ENCODE measurements around the gene NKD2.

NKD2 gene

DNA sequence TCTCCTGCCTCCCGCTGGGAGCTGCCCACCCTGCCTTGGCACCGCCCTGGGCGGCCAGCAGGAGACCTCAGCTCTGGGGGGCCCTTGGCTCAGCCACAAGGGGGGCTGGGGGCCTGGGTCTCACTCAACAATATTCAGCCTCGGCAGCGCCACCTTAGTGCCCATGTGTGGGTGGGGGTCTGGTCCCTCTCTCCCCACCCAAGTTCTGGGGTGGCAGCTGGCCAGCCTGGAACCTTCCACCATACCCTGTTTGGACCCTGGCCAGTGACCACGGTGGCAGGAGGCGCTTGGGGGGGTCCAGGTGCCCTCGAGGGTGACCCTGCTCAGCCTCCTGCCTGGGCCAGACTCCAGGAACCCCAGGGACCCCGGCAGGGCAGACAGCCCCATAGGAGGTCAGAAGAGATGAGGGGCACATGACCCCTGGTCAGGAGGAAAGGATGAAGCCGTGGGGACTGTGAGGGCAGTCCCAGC, 22.2 kb downstream of the NKD2 start:
- DNase-seq (ENCODE audit: low read depth), result no peak

DNA sequence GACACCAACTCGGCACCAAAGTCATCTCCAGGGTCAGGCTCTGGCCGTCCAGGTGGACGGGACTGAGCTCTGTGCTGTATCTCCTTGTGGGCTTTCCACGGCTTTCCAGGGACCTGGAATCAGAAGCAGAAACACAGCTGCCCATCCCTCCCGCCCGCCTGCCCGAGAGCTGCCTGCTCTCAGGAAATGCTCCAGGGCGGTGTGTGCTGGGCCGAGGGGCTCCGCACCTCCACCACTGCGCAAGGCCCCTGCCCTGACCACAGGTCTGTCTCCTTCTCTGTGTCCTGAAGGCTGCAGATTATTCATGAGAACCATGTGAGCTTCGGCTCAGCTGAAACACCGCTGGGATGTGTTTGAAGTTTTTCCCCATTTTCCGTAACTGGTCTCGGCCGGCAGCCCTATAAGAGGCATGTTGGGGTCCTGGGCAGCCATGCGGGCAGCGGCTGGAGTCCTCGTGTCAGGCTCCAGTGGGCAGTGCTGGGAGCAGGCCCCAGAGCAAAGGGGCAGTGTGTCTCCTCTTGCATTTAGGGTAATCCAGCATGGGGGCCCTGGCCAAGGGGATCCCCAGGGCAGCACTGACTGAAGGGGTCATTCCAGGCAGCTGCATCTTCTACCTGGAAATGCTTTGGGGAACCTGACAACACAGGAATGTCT, 22.8 kb downstream of the NKD2 start:
- DNase-seq (ENCODE audit: low read depth), result no peak

DNA sequence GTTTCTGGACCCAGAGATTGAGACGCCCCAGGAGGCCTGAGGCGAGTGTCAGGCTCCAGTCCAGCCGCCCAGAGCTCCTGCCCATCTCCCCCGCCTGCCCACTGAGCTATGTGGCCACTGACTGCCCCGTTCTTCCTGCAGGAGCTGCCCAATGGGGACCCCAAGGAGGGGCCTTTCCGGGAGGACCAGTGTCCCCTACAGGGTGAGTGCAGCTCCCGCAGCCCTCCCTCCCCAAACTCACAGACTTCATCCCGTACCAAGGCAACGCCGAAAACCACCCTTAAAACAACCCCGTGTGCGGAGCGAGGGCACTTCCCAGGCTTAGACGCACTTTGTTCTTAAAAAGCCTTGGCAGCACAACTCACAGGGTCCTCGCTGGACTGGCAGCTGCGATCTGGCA, 23.4 kb downstream of the NKD2 start:
- DNase-seq (ENCODE audit: low read depth), result no peak

DNA sequence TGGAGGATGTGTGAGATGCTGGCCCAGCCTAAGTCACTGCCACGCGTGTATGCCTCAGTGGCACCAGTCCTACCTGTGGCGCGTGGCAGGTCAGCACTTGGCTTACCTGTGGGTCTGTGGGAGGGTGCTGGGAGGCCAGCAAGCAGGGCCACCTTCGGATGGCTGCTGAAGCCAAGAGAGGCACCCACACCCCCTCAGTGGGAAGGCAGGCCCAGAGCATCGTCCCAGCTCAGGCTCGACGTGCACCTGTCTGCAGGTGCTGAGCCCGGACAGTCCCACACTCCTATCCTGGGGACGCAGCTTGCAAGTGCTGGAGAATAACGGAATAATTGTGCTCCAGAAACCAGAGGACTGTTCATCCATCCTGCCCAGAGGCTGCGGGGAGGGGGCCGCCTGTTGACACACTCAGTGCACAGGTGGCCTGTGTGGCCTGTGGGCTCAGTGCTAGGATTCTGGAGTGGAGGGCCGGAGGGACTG, 24.0 kb downstream of the NKD2 start:
- no peak for DNase-seq (ENCODE audit: low read depth)

DNA sequence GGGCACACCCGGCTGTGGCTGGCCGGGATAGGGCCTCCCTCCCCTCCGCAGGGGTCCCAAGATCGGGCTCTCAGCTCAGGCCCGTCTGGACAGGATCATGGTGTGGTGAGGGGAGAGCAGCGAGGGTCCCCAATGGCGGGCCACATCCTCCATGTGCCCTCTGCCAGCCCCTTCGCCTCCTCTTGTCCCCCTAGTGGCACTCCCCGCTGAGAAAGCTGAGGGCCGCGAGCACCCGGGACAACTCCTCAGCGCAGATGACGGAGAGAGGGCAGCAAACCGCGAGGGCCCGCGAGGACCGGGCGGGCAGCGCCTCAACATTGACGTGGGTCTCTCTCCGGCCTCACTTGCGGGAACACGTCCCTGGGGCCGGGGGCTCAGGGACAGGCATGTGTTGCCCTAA, 24.6 kb downstream of the NKD2 start:
- DNase-seq (ENCODE audit: low read depth), result no peak

DNA sequence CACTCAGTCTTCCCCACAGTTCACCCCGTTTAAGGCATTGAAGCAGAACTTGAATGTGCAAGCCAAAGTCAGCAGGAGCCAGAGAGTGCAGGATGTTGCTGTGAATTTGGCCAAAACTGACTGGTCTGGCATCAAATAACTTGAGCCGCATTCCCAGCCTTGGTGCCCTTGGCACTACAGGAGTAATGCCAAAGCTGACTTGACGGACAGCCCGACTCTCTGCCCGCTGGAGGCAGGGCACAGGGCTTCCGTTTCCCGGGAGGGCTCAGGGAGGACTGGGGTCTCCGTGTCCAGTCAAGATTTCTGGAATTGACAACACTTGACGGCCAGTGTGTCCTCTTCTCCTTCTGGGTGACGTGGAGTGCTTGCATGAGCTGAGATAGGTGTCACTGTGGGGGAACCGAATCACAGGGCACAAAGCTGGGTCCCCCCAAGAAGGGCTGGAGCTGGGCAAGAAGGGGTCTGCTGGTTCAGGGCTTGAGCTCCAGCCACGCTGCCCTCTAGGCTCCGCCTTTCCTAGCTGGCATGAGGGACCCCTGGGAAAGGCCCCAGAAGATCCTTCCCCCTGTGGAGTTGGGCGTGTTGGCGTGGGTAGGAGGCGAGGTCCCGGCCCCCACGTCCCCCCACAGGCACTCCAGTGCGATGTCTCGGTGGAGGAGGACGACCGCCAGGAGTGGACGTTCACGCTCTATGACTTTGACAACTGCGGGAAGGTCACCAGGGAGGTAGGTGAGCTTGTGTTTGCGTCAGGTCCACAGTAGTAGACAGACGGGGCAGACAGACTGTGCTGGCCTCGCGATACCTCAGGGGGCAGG, 25.2 kb downstream of the NKD2 start:
- no peak for DNase-seq (ENCODE audit: low read depth)

DNA sequence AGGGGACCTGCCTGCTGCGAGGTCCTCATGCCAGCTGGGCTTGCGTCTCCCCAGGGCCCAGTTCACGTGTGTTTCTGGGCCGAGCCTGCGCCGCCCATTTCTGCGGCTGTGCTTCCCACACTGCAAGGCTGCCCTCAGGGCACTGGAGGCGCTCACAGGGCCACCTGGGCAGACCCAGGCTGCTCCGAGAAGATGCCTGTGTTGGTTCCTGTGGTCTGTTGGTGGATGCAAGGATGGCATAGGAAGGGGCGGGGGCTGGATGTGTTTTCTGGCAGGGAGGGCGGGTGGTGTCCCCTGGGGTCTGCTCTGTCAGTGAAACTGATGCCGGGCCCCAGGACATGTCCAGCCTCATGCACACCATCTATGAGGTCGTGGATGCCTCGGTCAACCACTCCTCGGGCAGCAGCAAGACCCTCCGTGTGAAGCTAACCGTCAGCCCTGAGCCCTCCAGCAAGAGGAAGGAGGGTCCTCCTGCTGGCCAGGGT, 25.9 kb downstream of the NKD2 start:
- DNase-seq (ENCODE audit: low read depth), result no peak

DNA sequence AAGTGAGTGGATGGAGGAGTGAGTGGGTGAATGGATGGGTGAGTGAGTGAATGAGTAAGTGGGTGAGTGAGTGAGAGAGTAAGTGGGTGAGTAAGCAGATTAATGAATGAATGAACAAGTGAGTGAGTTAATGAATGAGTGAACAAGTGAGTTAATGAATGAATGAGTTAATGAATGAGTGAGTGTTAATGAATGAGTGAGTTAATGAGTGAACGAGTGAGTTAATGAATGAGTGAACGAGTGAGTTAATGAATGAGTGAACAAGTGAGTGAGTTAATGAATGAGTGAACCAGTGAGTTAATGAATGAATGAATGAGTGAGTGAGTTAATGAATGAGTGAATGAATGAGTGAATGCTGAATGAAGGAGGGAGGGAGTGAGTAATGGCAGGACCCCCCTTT, 26.4 kb downstream of the NKD2 start:
- DNase-seq (ENCODE audit: low read depth), result no peak

DNA sequence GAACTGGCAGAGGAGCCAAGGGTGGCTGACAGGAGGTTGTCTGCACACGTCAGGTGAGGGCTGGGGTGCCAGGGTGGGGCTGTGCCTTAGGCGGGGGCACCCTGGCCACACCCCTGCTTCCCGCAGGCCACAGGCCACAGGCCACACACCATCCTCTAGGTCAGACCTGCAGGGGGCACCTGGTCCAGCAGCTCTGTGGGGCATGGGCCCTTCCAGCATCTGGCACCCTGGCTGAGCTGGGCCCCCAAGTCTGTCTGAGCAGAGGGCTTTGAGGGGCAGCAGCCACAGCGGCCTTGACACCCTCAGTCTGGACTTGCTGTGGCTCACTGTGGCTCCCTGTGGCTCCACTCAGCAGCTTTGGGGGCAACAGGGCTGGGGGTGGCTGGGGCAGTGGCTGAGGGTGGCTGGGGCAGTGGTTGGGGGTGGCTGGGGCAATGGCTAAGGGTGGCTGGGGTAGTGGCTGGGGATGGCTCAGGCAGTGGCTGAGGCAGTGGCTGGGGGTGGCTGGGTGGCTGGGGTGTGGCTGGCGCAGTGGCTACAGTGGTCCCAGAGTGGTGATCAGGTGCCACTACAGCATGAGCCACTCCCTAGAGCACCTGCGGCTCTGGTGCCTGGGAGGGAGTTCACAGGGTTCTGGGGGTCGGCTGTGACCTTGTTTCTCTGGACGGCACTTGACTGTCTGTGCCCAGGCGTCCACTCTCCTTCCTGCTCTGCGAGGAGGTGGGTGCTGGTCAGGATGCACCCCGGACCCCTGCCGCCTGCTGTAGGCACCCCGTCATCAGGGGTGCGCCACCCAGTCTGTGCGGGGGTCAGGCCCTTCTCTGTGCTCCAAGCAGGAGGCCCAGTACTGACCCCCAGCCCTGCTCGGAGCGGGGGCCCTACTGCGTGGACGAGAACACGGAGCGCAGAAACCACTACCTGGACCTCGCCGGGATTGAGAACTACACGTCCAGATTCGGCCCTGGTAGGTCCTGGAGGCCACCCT, 27.1 kb downstream of the NKD2 start:
- DNase-seq (ENCODE audit: low read depth), result no peak

DNA sequence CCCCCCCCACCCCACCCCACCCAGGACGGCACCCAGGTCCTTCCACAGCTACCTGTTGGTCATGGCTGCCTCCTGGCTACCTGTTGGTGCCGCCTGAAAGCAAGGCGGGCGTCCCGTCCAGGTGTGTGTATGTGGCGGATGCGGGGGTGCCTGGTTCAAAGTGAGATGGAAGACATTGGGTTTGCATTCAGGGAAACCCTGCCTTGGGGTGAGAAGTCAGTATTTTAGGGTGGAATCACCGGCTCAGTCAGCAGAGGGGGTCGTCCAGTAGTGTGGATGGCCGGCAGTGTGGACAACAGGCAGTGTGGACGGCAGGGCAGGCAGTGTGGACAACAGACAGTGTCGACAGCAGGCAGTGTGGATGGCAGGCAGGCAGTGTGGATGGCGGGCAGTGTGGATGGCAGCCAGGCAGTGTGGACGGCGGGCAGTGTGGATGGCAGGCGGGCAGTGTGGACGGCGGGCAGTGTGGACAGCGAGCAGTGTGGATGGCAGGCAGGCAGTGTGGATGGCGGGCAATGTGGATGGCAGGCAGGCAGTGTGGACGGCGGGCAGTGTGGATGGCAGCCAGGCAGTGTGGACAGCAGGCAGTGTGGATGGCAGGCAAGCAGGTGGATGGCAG, 28.0 kb downstream of the NKD2 start:
- no peak for DNase-seq (ENCODE audit: low read depth)

DNA sequence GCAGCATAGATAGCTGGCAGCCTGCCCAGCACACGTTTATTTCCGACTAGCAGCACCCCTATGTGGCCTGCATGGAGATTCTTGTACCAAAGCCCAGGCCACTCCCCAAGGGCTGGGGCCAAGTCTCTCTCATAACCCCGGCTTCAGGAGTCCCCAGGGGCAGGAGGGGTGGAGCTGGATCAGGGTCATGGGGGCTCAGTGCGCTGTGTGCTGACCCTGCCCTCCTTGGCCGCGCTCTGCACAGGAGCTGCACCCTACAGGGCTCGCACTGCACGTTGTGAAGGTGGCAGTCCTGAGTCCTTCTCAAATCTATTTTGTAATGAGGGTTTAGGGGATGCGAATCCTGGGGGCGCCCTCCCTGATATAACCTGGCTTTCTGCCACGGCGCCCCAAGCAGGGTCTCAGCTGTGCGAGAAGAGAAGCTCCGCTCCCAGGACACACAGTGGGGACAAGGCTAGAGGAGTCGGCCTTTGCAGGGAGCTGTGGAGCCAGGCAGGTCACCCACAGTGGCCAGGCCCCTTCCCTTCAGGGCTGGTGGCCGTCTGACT, 28.6 kb downstream of the NKD2 start:
- no peak for DNase-seq (ENCODE audit: low read depth)

DNA sequence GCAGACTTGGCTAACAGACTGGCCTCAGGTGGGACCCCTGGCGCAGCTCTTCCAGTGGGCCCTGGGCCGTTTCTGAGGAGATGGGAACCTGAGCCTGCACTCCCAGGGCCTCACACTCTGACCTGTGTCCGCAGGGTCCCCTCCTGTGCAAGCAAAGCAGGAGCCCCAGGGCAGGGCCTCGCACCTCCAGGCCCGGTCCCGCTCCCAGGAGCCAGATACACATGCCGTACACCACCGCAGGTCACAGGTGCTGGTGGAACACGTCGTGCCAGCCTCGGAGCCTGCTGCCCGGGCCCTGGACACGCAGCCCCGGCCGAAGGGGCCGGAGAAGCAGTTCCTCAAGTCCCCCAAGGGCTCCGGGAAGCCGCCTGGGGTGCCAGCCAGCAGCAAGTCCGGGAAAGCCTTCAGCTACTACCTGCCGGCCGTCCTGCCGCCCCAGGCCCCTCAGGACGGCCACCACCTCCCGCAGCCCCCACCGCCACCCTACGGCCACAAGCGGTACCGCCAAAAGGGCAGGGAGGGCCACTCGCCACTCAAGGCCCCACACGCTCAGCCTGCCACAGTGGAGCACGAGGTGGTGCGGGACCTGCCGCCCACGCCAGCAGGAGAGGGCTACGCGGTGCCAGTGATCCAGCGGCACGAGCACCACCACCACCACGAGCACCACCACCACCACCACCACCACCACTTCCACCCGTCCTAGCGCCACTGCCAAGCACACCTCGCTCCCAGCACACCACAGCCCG, 29.2 kb downstream of the NKD2 start:
- no peak for DNase-seq (ENCODE audit: low read depth)

DNA sequence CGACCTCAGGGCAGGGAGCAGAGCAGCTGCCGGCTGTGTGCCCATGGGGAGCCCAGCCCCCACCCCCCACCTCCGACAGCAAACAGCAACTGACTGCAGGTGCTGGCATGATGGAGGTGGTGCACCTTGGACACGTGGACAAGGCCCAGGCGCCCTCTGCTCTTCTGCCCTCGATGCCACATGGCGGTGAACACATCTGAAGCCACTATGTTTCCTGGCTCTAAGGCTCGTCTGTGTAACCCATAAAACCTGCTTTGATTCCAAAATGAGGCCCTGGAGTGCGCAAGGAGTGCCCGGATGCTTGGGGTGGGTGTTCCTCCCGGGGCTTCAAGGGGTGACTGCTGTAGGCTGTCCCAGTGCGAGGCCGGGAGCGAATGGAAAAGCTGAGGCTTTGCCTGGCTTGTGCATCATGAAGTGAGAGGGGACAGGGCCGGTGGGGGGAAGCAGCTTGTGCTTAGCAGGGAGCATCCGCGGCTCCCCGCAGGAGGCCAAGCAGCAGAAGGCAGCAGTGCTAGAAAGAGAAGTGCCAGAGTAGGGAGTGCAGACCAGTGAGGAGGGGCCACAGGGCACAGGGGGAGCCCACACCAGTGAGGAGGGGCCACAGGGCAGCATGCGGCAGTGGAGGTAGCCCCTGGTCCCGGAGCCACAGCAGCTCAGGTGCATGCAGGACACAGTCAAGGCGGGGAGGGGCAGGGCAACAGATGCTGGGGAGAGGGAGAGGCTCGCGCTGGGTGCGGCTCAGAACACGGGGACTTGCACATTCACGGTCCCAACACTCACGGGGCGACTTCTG, 30.0 kb downstream of the NKD2 start:
- DNase-seq (ENCODE audit: low read depth), result no peak

DNA sequence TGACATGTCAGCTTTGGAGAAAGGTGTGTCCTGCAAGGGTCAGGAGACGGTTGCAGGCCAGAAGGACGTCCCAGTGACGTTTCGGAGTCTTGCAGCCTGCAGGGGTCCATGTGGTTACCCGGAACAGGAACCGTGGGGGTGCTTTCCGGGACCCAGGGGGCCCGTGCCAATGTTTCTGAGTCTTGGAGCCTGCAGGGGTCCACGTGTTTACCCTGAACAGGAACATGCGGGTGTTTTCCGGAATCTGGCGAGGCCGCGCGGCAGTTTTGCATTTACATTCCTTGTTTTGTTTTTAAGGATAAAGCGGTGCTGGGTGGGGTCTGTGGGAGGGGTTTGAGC, 30.6 kb downstream of the NKD2 start:
- no peak for DNase-seq (ENCODE audit: low read depth)

DNA sequence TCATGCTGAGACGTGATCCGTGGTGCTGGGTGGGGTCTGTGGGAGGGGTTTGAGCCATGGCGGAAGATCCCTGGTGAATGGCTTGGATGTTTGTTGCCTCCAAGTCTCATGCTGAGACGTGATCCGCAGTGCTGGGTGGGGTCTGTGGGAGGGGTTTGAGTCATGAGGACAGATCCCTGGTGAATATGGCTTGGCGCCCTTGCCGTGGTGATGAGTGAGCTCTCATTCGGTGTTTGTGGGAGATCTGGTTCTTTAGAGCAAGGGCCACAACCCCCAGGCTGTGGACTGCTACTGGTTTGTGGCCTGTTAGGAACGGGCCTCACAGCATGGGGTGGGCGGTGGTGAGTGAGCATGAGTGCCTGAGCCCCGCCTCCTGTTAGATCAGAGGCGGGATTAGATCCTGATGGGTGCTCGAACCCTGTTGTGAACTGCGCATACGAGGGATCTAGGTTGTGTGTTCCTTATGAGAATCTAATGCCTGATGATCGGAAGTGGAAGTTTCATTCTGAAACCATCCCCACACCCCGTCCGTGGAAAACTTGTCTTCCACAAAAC, 31.2 kb downstream of the NKD2 start:
- DNase-seq (ENCODE audit: low read depth), result no peak

DNA sequence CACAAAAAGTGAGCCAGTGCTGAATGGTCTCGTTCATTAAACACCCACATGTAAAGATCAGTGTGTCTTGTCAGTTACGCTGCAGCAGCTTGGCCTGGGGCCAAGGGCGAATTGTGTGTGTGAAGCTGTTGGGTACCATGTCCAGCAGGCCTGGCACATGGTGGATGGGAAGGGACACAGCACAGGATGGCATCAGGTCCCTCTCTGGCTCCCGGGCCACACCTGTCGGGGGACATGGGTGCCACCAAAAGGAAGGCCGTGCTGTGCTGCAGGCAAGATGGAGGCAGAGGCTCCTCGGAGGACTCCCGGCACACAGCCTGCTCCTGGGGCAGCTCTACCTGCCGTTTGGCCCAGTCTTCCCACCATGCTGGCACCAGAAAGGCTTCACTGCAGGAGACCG, 32.0 kb downstream of the NKD2 start:
- no peak for DNase-seq (ENCODE audit: low read depth)

DNA sequence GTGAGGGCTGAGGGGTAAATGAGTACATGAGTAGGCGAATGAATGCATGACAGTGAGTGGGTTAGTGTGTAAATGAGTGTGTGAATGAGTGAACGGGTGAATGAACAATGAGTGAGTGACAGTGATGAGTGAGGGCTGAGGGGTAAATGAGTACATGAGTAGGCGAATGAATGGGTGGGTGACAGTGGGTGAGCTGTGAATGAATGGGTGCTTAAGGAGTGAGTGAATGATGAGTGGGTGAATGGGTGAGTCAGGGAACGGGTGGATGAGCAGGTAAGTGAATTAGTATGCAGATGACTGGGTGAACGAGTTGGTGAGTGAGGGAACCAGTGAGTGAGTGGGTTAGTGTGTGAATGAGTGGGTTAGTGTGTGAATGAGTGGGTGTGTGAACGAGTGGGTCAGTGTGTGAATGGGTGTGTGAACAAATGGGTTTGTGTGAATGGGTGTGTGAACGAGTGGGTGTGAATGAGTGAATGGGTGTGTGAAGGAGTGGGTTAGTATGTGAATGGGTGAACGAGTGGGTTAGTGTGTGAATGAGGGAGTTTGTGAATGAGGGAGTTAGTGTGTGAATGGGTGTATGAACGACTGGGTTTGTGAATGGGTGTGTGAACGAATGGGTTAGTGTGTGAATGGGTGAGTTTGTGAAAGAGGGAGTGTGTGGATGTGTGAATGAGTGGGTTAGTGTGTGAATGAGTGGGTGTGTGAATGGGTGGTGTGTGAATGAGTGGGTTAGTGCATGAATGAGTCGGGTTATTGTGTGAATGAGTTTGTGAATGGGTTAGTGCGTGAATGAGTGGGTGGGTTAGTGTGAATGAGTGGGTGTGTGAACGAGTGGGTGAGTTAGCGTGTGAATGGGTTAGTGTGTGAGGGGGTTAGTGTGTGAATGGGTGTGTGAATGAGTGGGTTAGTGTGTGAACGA, 32.9 kb downstream of the NKD2 start:
- DNase-seq (ENCODE audit: low read depth), result no peak

DNA sequence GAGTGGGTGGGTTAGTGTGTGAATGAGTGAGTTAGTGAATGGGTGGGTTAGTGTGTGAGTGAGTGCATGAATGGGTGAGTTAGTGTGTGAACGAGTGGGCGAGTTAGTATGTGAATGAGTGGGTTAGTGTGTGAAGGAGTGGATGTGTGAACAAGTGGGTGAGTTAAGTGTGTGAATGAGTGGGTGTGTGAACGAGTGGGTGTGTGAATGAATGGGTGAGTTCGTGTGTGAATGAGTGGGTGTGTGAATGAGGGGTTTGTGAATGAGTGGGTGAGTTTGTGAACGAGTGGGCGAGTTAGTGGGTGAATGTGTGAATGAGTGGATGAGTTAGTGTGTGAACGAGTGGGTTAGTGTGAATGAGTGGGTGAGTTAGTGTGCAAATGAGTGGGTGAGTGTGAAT, 34.0 kb downstream of the NKD2 start:
- DNase-seq (ENCODE audit: low read depth), result no peak

DNA sequence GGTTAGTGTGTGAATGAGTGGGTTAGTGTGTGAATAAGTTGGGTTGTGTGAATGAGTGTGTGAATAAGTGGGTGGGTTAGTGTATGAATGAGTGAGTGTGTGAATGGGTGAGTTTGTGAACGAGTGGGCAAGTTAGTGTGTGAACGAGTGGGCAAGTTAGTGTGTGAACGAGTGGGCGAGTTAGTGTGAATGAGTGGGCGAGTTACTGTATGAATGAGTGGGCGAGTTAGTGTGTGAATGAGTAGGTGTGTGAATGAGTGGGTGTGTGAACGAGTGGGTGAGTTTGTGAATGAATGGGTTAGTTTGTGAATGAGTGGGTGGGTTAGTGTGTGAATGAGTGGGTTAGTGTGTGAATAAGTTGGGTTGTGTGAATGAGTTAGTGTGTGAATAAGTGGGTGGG, 34.7 kb downstream of the NKD2 start:
- DNase-seq (ENCODE audit: low read depth), result no peak

Measured in HS-5 (cell line).